Kidney epithelial cell (primary cell): ENCODE data around the gene FBN1. TPM values are rescaled to one million over a fixed set of nuclear protein-coding genes. Genes with fewer than 3 reads are reported as not detected.

Experiments
- DNase-seq: peaks from one replicate; pipeline ENCODE4 v3.0.0-alpha.2; 2010; ENCODE audit warnings: low read depth
- H3K27me3 ChIP-seq: 2 replicates; pipeline ENCODE4 v1.6.0; 2011; ENCODE audit warnings: low read length; ENCODE audit not compliant: control insufficient read depth, insufficient read depth
- H3K36me3 ChIP-seq: 2 replicates; pipeline ENCODE4 v1.5.1; 2011; ENCODE audit warnings: low read length; ENCODE audit not compliant: control insufficient read depth, insufficient read depth
- H3K4me3 ChIP-seq: 2 replicates; pipeline ENCODE4 v1.5.1; 2011; ENCODE audit warnings: low read depth, mild to moderate bottlenecking, control low read depth, low read length
- total RNA-seq: library from RNA; depleted of rRNA; stranded (reverse); fragments of >200 nt; gene quantifications from 2 replicates; pipeline ENCODE4 v1.2.3, GENCODE V29; 2015
- TF ChIP-seq, protein P1 (sequence below): IDR thresholded peaks from 2 replicates; pipeline ENCODE4 v1.5.1; 2011; ENCODE audit warnings: mild to moderate bottlenecking, moderate library complexity, low read length, control low read depth, inconsistent platforms; ENCODE audit not compliant: insufficient read depth, poor library complexity, severe bottlenecking

FBN1 gene
- total RNA-seq, 1 donor from 2014 or later, result 35.9 TPM

DNA sequence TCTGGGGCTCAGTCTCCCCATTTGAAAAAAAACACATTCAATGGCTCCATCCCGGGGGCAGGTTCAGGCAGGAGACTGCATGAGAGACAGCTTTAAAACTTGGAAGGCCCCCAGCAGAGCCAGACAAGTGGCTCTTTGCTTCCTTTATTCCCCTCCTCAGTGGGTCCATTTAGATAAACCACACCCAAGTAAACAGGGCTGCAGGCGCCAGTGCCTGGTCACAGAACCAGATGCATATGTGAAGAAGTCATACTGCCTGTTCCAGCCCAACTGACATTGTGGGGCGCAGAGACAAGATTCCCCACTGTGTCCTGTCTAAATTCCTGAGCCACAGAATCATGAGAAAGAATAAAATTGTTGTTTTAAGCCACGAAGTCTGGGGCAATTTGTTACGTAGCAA lies 9.0 kb downstream of the FBN1 start:
- TF ChIP-seq, protein P1, sequence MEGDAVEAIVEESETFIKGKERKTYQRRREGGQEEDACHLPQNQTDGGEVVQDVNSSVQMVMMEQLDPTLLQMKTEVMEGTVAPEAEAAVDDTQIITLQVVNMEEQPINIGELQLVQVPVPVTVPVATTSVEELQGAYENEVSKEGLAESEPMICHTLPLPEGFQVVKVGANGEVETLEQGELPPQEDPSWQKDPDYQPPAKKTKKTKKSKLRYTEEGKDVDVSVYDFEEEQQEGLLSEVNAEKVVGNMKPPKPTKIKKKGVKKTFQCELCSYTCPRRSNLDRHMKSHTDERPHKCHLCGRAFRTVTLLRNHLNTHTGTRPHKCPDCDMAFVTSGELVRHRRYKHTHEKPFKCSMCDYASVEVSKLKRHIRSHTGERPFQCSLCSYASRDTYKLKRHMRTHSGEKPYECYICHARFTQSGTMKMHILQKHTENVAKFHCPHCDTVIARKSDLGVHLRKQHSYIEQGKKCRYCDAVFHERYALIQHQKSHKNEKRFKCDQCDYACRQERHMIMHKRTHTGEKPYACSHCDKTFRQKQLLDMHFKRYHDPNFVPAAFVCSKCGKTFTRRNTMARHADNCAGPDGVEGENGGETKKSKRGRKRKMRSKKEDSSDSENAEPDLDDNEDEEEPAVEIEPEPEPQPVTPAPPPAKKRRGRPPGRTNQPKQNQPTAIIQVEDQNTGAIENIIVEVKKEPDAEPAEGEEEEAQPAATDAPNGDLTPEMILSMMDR, result no peak
- no peak for DNase-seq
- Histone ChIP-seq H3K4me3 (no peak overlapping the region), H3K27me3 (no peaks in the 10 kb centered on the region), H3K36me3 (no peaks in the 10 kb centered on the region)

DNA sequence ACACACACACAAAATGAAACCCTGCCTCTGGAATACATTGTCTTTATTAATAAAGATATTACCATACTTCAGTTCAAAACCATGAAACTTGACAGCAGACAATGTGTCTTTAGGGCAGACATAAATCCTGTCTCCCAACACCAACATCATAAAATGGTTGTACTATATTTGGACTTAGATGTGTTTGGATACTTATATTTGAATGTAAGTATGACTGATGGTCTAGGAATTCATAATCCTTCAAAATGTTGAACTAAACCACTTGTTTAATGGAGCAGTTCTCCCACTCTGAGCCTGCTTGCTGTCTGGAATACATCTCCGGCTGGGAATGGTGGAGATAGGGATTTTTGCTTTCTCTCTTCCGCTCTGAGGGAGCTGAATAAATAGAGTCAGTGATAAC lies 10.6 kb downstream of the FBN1 start:
- Histone ChIP-seq H3K4me3 (no peak overlapping the region), H3K27me3 (no peaks in the 10 kb centered on the region), H3K36me3 (no peaks in the 10 kb centered on the region)
- no peak for DNase-seq
- TF ChIP-seq, protein P1, result no peak

DNA sequence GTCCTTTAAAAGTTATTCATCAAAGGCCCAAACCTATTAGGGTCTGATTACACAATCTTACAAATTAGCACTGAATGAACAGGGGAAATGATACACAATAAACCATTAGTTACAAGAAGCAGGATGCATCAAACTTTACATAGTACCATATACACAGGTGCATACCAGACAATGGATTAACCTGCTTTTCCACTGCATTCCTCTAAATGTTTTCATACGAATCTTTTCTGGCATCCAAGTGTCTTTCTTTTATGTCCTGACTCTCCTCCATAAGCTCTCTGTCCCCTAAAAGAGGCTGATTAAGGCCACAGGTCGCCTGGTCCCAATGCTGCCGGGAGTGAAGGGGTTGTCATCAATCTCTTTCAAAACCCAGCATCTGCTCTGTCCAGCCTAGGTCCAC lies 11.4 kb downstream of the FBN1 start:
- TF ChIP-seq, protein P1, result no peak
- H3K4me3 ChIP-seq, result no peak overlapping the region
- no peaks in the 10 kb centered on the region for H3K27me3 ChIP-seq
- H3K36me3 ChIP-seq, result no peaks in the 10 kb centered on the region
- DNase-seq, result no peak

DNA sequence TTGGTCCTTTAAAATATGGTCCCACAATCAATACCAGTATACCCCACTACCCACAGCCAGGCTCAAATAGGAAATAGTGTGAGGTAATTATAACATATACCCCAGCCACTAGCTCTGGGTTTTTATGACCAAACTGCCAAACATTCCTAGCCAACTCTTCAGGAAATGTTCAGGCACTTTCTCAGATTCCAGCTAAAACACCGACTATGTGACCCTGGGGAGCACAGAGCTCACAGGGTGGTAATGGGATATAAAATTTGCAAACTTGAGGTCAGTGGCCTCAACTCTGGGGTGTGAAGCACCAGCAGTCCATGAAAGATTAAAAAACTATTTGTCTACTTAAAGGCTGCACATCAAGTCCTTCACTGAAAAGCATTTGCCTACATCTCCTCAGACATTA lies 12.9 kb downstream of the FBN1 start:
- no peaks in the 10 kb centered on the region for H3K27me3 ChIP-seq
- H3K36me3 ChIP-seq, result no peaks in the 10 kb centered on the region
- TF ChIP-seq, protein P1, result no peak
- H3K4me3 ChIP-seq, result no peak overlapping the region
- no peak for DNase-seq

DNA sequence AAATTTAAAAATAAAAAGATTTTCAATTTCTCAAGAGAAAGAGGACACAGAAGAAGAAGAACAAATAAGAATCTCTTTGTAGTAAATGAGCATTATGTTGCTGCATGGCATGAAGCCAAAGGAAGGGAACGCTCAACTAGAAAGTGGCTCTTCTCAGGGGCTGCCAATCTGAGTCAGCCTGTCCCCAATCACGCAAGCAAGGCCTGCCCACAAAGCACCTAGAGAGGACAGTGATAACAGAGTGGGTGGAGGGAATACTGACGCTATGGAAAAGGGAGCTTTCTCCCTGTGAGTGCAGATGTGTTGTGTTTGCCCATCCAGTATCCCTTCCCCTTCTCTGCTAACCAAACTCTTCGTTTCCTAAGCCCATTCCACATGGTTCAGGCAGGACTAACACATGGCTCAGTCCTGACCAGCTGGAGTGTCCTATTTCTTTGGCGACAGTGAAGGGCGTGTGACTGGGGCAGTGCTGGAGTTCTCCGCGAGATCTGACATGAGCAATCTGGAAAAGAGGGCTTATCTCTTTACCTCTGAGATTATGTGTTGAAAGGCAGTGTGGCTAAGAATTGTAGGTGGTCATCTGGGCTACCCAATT lies 14.2 kb downstream of the FBN1 start:
- TF ChIP-seq, protein P1, result no peak
- H3K36me3 ChIP-seq, result no peaks in the 10 kb centered on the region
- H3K27me3 ChIP-seq, result no peaks in the 10 kb centered on the region
- no peak for DNase-seq
- H3K4me3 ChIP-seq, result no peak overlapping the region

DNA sequence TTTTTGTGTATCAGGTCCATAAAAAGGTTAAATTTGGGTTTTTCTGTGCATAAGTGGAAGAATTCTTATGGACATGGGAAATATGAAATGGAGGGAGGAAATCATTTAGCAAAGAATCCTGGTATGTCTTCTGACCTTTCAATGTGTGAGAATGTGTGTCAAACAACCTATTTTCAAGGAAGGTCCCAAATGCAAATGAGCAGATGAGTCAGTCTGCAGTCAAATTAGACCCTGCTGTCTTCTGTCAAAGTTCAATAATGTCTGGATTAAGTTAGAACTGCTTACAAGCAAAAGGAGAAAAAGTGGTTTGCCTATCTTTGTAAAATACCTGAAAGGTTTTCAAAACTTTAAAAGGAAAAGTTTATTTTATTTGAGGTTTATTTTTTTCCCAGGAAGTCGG lies 15.3 kb downstream of the FBN1 start:
- Histone ChIP-seq H3K4me3 (no peak overlapping the region), H3K36me3 (no peaks in the 10 kb centered on the region), H3K27me3 (no peaks in the 10 kb centered on the region)
- no peak for DNase-seq
- TF ChIP-seq, protein P1, result no peak
